Posterior vena cava (tissue), 2 donors: ENCODE measurements around the gene COL6A5. TPM values are rescaled to one million over a fixed set of nuclear protein-coding genes. Genes with fewer than 3 reads are reported as not detected.
"Not testable (repeated sequence)": the region's sequence is repeated elsewhere in the genome, so short reads cannot be mapped to it uniquely, and the experiment has no call there.

ENCODE experiments used
- DNase-seq: peaks from one replicate; pipeline ENCODE4 v3.0.0-alpha.2; 2020; ENCODE audit warnings: low spot score
- intact Hi-C, 2 donors: fragments of 100-400 bp; cut with DNase I; formaldehyde crosslinking; loops; one replicate each; pipeline versions ENCODE4 v1.14.1 to v1.14.2; 2022 to 2023
- total RNA-seq, 2 donors: library from RNA; stranded (reverse); fragmentation: NEBNext Ultra II Directional; extraction: Animal tissue kit (Norgen Biotek cat#: 25700); gene quantifications; one replicate each; pipeline ENCODE4 v1.2.1, GENCODE V29; 2021
- donor health status: DM: yes; HTN: yes; CAD: no.
- donor health status: DM: yes; HTN: yes; CAD: no.

Gene COL6A5
- total RNA-seq, 2 donors from 2014 or later = not detected

DNA sequence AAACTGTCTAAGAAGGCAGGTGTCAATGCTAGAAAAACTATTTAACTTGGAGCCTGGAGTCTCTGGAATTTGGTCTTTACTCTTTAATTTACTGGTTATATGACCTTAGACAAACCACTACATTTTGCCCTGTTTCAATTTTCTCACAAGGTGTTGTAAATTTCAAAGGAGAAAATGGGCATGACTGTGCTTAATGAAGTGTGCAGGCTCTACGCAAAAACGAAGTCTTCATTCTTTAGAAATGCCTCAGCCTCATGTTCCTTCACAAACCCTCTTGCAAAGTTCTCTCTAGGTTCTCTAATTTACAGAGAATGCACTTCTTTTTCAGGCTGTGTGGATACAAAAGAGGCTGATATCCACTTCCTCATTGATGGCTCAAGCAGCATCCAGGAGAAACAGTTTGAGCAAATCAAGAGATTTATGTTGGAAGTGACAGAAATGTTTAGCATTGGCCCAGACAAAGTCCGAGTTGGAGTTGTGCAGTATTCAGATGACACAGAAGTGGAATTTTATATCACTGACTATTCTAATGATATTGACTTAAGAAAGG lies 39.1 kb downstream of the COL6A5 start:
- DNase-seq = no peak
- intact Hi-C loops = no loop called here

DNA sequence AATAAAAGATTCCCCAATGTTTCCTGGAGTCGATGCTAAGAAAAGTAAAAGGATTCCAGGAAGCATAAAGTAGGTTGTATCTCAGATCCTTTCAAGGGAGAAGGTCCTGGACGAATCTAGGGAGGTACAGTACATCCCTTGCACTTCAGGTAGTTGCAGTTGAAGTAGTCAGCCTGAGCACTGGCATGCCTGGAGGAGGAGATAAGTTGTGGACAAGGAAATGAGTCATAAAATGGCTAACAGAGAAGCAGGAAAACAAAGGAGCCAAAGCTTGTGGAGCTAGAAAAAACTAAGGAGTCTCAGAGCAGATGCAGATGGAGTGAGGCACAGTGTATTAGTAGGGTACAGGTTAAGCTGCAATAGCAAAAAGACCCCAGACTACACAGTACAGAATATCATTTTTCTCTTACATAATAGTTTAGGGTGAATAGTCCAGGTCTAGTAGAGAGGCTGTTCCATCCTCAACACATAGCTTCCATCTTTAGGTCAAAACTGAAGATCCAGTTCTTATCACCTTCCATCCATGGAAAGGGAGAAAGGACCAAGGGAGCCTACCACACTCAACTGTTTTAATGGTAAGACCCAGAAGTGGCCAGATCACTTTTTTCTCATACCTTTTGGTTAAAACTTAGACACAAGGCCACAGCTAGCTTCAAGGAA lies 41.3 kb downstream of the COL6A5 start:
- intact Hi-C loops = no loop called here
- no peak for DNase-seq

DNA sequence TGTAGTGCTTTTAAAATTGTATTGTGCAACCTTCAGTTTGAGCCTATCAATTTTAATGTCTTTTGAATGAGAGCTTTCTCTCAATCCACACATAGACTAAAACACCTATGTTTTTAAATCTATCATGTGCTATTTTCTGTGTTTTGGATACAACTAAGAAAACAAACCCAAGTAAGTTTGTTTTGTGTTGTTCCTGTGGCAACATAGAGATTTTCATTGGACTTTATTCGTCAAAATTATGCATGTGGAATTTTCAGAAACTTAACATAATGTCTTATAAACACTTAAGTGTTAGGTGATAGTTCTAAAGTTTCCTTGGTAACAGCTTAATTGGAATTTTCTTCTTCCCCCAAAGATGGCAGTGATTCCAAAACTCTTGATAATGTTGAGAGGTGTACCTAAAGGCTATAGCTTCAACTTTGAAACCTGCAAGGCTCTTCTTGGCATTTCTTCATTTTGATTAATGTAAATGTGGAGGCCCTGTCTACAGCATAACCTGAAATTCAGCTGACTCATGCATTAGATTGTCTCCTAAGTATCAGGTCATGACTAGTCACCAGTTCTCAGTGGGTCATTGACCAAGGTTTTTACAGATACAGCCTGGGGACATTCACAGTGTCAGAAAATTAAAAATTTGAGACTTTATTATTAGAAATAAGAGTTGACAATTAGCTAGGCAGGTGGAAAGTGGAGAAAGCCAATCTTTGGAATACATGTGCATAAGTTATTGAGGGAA lies 44.4 kb downstream of the COL6A5 start:
- no peak for DNase-seq
- intact Hi-C loops = no loop called here

- intact Hi-C loops = no loop called here
- DNase-seq = no peak
Observed at GRCh38 chr3:130392266-130392665, 46.8 kb downstream of the COL6A5 start.

GRCh38 chr3:130393594-130393993 lies 48.1 kb downstream of the COL6A5 start:
- DNase-seq = no peak
- intact Hi-C loops = no loop called here

GRCh38 chr3:130395331-130395730 lies 49.9 kb downstream of the COL6A5 start:
- DNase-seq = no peak
- intact Hi-C loops = no loop called here

- intact Hi-C loops = no loop called here
- DNase-seq = no peak
Observed at GRCh38 chr3:130395916-130396315, 50.4 kb downstream of the COL6A5 start.

GRCh38 chr3:130404401-130404800 lies 58.9 kb downstream of the COL6A5 start:
- intact Hi-C loops = loop anchor here in 1 of 2 donors (10.0 kb wide), 1 partner anchor 1850 kb away; no protein-coding TSS in a partner anchor
- DNase-seq = no peak

DNA sequence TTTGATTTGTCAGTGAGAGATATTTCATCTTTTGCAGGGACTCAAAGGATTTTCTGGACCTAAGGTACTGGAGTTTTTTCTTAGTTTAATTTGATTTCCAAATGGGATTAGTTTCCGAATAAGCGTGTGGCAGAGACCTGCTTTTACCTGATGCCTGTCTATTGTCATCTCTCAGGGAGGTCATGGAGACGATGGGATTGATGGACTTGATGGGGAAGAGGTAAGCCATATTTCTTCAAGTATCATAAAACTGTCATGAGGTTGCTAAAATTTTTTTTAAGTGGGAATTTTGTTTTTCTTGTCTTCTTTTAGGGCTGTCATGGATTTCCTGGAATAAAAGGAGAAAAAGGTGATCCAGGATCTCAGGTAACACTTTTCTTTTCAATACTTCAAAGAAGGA lies 60.5 kb downstream of the COL6A5 start:
- DNase-seq = no peak
- intact Hi-C loops = loop anchor here in 1 of 2 donors (10.0 kb wide), 1 partner anchor 1851 kb away; no protein-coding TSS in a partner anchor

GRCh38 chr3:130408253-130408652 lies 62.8 kb downstream of the COL6A5 start:
- intact Hi-C loops = loop anchor here in 1 of 2 donors (10.0 kb wide), 1 partner anchor 1853 kb away; no protein-coding TSS in a partner anchor
- not testable (repeated sequence) for DNase-seq

- DNase-seq = no peak
- intact Hi-C loops = no loop called here
Observed at GRCh38 chr3:130411320-130411719, 65.8 kb downstream of the COL6A5 start.

- intact Hi-C loops = no loop called here
- no peak for DNase-seq
Observed at GRCh38 chr3:130412991-130413560, 67.6 kb downstream of the COL6A5 start.

- intact Hi-C loops = no loop called here
- DNase-seq = no peak
Observed at GRCh38 chr3:130414457-130414856, 69.0 kb downstream of the COL6A5 start.

DNA sequence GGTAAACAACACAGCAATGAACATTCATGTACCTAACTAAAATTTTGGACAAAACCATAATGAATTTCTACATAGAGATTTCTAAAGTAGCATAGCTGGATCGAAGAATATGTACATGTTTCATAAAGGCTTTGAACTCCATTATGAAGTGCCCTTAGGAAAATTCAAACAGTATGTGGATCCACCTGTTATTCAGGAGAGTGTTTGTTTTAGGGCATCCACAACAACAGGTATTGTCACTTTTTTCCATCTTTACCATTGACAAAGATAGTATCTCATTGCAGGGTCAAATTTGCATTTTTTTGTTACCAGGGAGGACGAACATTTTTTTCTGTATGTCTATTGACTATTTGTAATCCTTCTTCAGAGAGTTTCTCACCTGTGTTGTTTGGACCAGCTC lies 75.0 kb downstream of the COL6A5 start:
- no peak for DNase-seq
- intact Hi-C loops = no loop called here

DNA sequence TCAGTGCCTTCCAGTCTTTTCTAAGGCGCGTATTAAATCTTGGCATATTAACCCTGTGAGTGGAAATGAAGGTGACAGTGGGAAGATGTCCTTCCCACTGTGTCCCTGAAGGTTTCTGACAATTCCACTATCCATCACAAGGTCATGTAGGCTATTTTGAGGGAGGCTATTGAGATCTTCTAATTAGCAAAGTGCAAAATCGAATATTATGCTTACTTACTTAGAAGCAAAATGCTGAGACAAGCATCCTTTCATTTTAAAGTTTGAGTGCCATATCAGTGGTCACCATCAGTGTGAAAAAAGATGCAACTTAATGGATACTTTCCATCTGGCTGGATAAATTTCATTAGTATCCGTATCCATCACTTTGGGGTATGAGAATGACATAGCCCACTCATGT lies 77.6 kb downstream of the COL6A5 start:
- intact Hi-C loops = no loop called here
- DNase-seq = no peak

GRCh38 chr3:130424837-130425236 lies 79.4 kb downstream of the COL6A5 start:
- no peak for DNase-seq
- intact Hi-C loops = no loop called here

GRCh38 chr3:130425484-130425883 lies 80.0 kb downstream of the COL6A5 start:
- intact Hi-C loops = no loop called here
- no peak for DNase-seq

DNA sequence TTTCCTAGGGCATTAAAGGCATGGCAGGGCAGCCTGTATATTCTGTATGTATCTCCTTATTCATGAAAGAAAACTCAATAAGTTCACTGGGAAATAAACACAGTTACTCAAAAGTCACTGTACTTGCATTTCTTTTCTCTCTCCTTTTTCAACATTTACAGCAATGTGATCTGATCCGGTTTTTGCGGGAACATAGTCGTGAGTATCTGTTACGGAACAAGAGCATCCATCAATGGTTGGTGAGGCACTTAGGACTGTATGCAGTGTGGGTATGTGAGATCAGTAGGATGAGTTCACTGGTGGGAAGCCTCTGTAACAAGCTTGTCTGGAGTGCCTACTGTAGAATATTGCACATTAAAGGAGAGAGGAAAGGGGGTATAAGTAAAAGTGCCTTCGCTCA lies 80.7 kb downstream of the COL6A5 start:
- intact Hi-C loops = no loop called here
- no peak for DNase-seq

DNA sequence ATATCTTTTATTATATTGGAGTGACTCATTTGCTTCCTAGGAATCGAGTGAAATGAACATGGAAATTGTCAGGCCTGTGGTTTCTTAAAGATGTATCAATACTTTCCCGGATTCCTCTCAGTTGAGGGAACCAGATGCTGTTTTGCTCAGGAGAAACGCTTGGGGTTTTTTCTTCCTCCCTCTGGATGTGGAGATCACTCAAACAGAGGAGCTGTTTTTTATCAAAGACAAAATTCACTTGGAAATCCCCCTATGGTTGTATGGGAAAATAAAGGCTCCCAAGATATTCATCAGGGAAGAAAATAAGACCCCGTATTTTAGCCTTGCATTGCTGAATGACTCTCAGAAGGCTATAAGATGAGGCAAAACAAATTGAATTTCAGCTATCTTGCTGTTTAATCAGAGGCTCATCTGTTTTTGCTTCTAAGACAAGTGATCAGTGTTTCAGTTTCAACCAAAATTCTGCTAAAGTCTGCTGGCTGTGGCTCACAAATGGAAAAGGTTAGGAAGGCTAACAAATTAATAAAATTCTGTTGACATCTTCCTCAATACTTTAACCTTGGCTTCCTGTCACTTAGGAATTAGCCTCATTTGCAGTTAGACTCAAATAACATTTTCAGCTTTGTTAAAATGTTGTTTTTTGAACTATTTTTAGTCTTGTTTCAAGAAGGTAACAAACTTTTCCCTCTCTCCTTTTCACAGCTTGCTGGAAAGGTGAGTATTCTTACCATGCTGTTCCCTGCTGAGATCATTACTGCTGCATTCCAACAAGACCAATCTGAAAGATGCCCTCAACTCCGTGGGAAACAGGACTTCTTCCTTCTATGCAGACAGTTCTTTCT lies 83.6 kb downstream of the COL6A5 start:
- DNase-seq = no peak
- intact Hi-C loops = no loop called here

GRCh38 chr3:130429713-130430023 lies 84.2 kb downstream of the COL6A5 start:
- DNase-seq = no peak
- intact Hi-C loops = no loop called here
